ENCODE results near the gene CAMK4.
A peak's percentile ranks its signal among the peaks of the same experiment; 100 is the strongest.

CAMK4 gene

DNA sequence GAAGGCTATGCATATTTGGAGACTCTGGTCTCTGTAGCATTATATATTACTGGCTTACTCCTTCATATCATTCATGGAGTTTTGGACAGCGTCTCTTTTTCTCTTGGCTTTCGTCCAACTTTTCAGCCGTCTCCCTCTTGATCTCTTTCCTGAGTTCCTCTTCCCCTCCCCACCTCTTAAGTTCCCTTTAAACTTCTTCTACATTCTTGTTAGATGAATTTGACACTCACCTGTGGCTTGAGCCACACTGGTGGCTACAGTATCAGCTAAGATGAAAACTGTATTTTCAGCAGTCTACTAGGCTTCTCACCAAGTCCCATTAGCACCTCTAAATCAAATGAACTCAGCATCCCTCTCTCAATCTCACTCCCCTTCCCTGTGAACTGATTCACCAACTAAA, 160.0 kb downstream of the CAMK4 start:
- peaks cover 24% of the 10 kb centered on the region for H3K36me3 ChIP-seq
- no peak for DNase-seq

GRCh38 chr5:111385051-111385450, 160.9 kb downstream of the CAMK4 start:
- Histone ChIP-seq H3K4me3 (ENCODE audit: low read depth, low read length) (no peak overlapping the region), H3K4me1 (peaks cover 73% of the 10 kb centered on the region)

More for the DNA sequence above, 160.0 kb downstream of the CAMK4 start:
- no peak for TF ChIP-seq CTCF (IDR thresholded peaks at IDR 0.05; ENCODE audit: low read depth, low read length)
- no peaks in the 10 kb centered on the region for H3K27me3 ChIP-seq
- peaks cover 69% of the 10 kb centered on the region for H3K4me1 ChIP-seq
- no peaks in the 10 kb centered on the region for H3K9me3 ChIP-seq
- H3K4me3 ChIP-seq (ENCODE audit: low read depth, low read length), result no peak overlapping the region

DNA sequence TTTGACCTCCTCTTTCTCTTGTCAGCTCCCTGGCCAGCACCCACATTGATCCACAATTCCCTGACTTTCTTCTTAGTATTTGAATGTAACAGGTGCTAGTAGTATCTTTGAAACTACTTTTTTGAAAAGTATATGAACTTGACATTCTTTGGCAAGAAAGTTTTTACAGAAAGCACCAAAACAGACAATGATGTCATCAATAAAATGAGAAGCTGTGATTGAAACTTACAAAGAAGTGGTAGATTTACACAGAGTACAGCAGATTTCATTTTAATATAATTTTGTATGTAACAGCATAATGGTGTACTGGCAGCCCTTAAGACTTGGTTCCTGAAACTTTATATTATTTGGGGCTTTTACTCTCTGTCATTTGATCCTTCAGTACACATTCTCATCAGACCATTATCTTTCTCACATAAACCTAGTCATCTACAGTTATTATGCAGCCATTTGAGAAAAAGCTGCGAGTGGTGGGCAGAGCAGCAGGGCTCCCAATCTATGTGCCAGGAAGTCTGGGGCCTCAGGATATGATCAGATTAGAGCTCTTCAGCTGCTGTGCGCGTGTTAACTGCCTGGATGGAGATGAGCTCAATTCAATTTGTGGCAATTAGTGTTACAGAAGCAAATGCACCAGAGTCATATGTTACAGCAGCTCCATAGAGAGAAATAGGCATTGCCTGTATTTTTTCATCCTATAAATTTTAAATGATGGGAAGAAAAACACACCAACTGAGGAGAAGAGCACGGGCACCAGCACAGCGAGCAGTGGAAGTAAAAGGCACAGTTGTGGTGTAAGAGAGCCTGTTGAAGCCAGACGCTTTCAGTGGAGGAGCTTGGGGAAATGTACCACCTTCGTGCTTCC, 162.0 kb downstream of the CAMK4 start:
- no peaks in the 10 kb centered on the region for H3K27me3 ChIP-seq
- DNase-seq, result peak; percentile 90
- peaks cover 62% of the 10 kb centered on the region for H3K4me1 ChIP-seq
- H3K4me3 ChIP-seq (ENCODE audit: low read depth, low read length), result no peak overlapping the region
- H3K36me3 ChIP-seq, result peaks cover 31% of the 10 kb centered on the region
- no peaks in the 10 kb centered on the region for H3K9me3 ChIP-seq
- peak; percentile 23; the same call in 1 of the 2 replicates for TF ChIP-seq CTCF (IDR thresholded peaks at IDR 0.05; ENCODE audit: low read depth, low read length)

More at GRCh38 chr5:111385051-111385450, 160.9 kb downstream of the CAMK4 start:
- DNase-seq, result no peak
- Histone ChIP-seq H3K9me3 (no peaks in the 10 kb centered on the region), H3K27me3 (no peaks in the 10 kb centered on the region), H3K36me3 (peaks cover 26% of the 10 kb centered on the region)
- TF ChIP-seq CTCF (IDR thresholded peaks at IDR 0.05; ENCODE audit: low read depth, low read length), result no peak

- no peak for TF ChIP-seq CTCF (IDR thresholded peaks at IDR 0.05; ENCODE audit: low read depth, low read length)
- peaks cover 28% of the 10 kb centered on the region for H3K36me3 ChIP-seq
- no peak for DNase-seq
- H3K27me3 ChIP-seq, result no peaks in the 10 kb centered on the region
- no peak overlapping the region for H3K4me3 ChIP-seq (ENCODE audit: low read depth, low read length)
- no peaks in the 10 kb centered on the region for H3K9me3 ChIP-seq
- H3K4me1 ChIP-seq, result peaks cover 56% of the 10 kb centered on the region
Observed at GRCh38 chr5:111386832-111387162, 162.6 kb downstream of the CAMK4 start.

GRCh38 chr5:111387361-111387760, 163.2 kb downstream of the CAMK4 start:
- H3K9me3 ChIP-seq, result no peaks in the 10 kb centered on the region
- H3K4me1 ChIP-seq, result peaks cover 52% of the 10 kb centered on the region
- H3K27me3 ChIP-seq, result no peaks in the 10 kb centered on the region
- H3K36me3 ChIP-seq, result peaks cover 28% of the 10 kb centered on the region
- TF ChIP-seq CTCF (IDR thresholded peaks at IDR 0.05; ENCODE audit: low read depth, low read length), result no peak
- DNase-seq, result no peak
- no peak overlapping the region for H3K4me3 ChIP-seq (ENCODE audit: low read depth, low read length)

DNA sequence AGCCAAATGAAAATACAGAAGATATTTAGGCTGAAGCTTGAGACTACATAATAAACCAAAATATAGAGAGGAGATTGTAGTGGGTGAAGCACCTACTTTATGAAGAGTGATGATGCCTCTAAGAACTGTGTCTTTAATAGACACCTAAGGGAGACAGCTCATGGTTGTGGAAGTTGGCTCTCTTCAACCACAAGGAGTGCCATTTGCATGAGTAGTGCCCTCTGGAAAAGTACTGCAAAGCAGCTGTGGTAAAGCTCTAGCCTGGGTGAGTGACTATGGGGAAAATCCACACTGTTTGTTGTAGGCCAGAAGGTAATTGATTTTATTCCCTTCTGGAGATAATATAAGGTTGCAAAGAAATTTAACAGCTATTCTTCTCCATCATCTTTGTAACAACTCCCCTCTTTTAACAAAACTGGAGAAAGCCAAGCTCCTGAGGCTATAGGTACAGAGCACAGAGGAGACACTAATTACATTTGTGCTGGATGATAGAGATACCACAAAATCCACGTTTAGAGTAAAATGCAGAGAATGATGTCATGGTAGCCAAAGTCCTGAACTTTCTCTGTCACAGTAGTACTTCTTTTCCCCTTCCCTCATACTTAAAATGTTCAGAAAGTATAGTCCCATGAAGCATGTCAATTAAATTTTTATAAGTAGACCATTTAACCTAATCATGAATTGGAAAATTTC, 165.4 kb downstream of the CAMK4 start:
- peak; percentile 41 for TF ChIP-seq CTCF (IDR thresholded peaks at IDR 0.05; ENCODE audit: low read depth, low read length)
- Histone ChIP-seq H3K27me3 (no peaks in the 10 kb centered on the region), H3K36me3 (peaks cover 26% of the 10 kb centered on the region), H3K9me3 (no peaks in the 10 kb centered on the region), H3K4me1 (peaks cover 39% of the 10 kb centered on the region), H3K4me3 (ENCODE audit: low read depth, low read length) (no peak overlapping the region)
- DNase-seq, result no peak

All from BE2C (cell line).